ENCODE data around the gene SHANK2.

Gene SHANK2

GRCh38 chr11:71284525-71285092 lies 32.2 kb upstream of the SHANK2 start:
- H3K4me3 ChIP-seq (ENCODE audit: low read length), result peak overlapping the region; percentile 53

GRCh38 chr11:71283971-71284441 lies 31.6 kb upstream of the SHANK2 start:
- H3K27ac ChIP-seq (ENCODE audit: low read depth, low read length), result no peak overlapping the region
- H3K4me1 ChIP-seq (ENCODE audit: control insufficient read depth, insufficient read depth, low read length), result no peaks in the 10 kb centered on the region
- peak overlapping the region; percentile 53 for H3K4me3 ChIP-seq (ENCODE audit: low read length)
- H3K36me3 ChIP-seq (ENCODE audit: control insufficient read depth, insufficient read depth, low read length), result no peaks in the 10 kb centered on the region
- peaks cover 3% of the 10 kb centered on the region for H3K27me3 ChIP-seq (ENCODE audit: control insufficient read depth, insufficient read depth, low read length)
- peak overlapping the region; percentile 32 for H3K9ac ChIP-seq (ENCODE audit: low read length)

More at GRCh38 chr11:71284525-71285092, 32.2 kb upstream of the SHANK2 start:
- Histone ChIP-seq H3K9ac (ENCODE audit: low read length) (no peak overlapping the region), H3K27ac (ENCODE audit: low read depth, low read length) (no peak overlapping the region), H3K4me1 (ENCODE audit: control insufficient read depth, insufficient read depth, low read length) (no peaks in the 10 kb centered on the region), H3K27me3 (ENCODE audit: control insufficient read depth, insufficient read depth, low read length) (peaks cover 3% of the 10 kb centered on the region), H3K36me3 (ENCODE audit: control insufficient read depth, insufficient read depth, low read length) (no peaks in the 10 kb centered on the region)

- Histone ChIP-seq H3K27ac (ENCODE audit: low read depth, low read length) (no peak overlapping the region), H3K27me3 (ENCODE audit: control insufficient read depth, insufficient read depth, low read length) (peaks cover 3% of the 10 kb centered on the region), H3K36me3 (ENCODE audit: control insufficient read depth, insufficient read depth, low read length) (no peaks in the 10 kb centered on the region), H3K4me3 (ENCODE audit: low read length) (no peak overlapping the region), H3K9ac (ENCODE audit: low read length) (no peak overlapping the region), H3K4me1 (ENCODE audit: control insufficient read depth, insufficient read depth, low read length) (no peaks in the 10 kb centered on the region)
Observed at GRCh38 chr11:71282581-71283351, 30.4 kb upstream of the SHANK2 start.

GRCh38 chr11:71281831-71282230 lies 29.5 kb upstream of the SHANK2 start:
- H3K27ac ChIP-seq (ENCODE audit: low read depth, low read length), result no peak overlapping the region
- H3K4me1 ChIP-seq (ENCODE audit: control insufficient read depth, insufficient read depth, low read length), result no peaks in the 10 kb centered on the region
- no peak overlapping the region for H3K9ac ChIP-seq (ENCODE audit: low read length)
- H3K36me3 ChIP-seq (ENCODE audit: control insufficient read depth, insufficient read depth, low read length), result no peaks in the 10 kb centered on the region
- H3K27me3 ChIP-seq (ENCODE audit: control insufficient read depth, insufficient read depth, low read length), result peaks cover 3% of the 10 kb centered on the region
- H3K4me3 ChIP-seq (ENCODE audit: low read length), result no peak overlapping the region

- Histone ChIP-seq H3K27ac (ENCODE audit: low read depth, low read length) (no peak overlapping the region), H3K4me1 (ENCODE audit: control insufficient read depth, insufficient read depth, low read length) (no peaks in the 10 kb centered on the region), H3K27me3 (ENCODE audit: control insufficient read depth, insufficient read depth, low read length) (no peaks in the 10 kb centered on the region)
Observed at GRCh38 chr11:71281204-71281603, 28.8 kb upstream of the SHANK2 start.

GRCh38 chr11:71279916-71280645 lies 27.7 kb upstream of the SHANK2 start:
- H3K4me3 ChIP-seq (ENCODE audit: low read length), result no peak overlapping the region

More at GRCh38 chr11:71281204-71281603, 28.8 kb upstream of the SHANK2 start:
- Histone ChIP-seq H3K4me3 (ENCODE audit: low read length) (no peak overlapping the region), H3K36me3 (ENCODE audit: control insufficient read depth, insufficient read depth, low read length) (no peaks in the 10 kb centered on the region), H3K9ac (ENCODE audit: low read length) (no peak overlapping the region)

GRCh38 chr11:71272161-71272560 lies 19.8 kb upstream of the SHANK2 start:
- Histone ChIP-seq H3K27ac (ENCODE audit: low read depth, low read length) (no peak overlapping the region), H3K36me3 (ENCODE audit: control insufficient read depth, insufficient read depth, low read length) (no peaks in the 10 kb centered on the region), H3K4me1 (ENCODE audit: control insufficient read depth, insufficient read depth, low read length) (no peaks in the 10 kb centered on the region), H3K27me3 (ENCODE audit: control insufficient read depth, insufficient read depth, low read length) (no peaks in the 10 kb centered on the region), H3K9ac (ENCODE audit: low read length) (no peak overlapping the region), H3K4me3 (ENCODE audit: low read length) (no peak overlapping the region)

More at GRCh38 chr11:71279916-71280645, 27.7 kb upstream of the SHANK2 start:
- Histone ChIP-seq H3K4me1 (ENCODE audit: control insufficient read depth, insufficient read depth, low read length) (no peaks in the 10 kb centered on the region), H3K36me3 (ENCODE audit: control insufficient read depth, insufficient read depth, low read length) (no peaks in the 10 kb centered on the region), H3K9ac (ENCODE audit: low read length) (no peak overlapping the region), H3K27me3 (ENCODE audit: control insufficient read depth, insufficient read depth, low read length) (no peaks in the 10 kb centered on the region), H3K27ac (ENCODE audit: low read depth, low read length) (no peak overlapping the region)

GRCh38 chr11:71269603-71270511 lies 17.5 kb upstream of the SHANK2 start:
- H3K4me1 ChIP-seq (ENCODE audit: control insufficient read depth, insufficient read depth, low read length), result peaks cover 3% of the 10 kb centered on the region
- H3K27ac ChIP-seq (ENCODE audit: low read depth, low read length), result no peak overlapping the region
- H3K9ac ChIP-seq (ENCODE audit: low read length), result no peak overlapping the region
- no peaks in the 10 kb centered on the region for H3K36me3 ChIP-seq (ENCODE audit: control insufficient read depth, insufficient read depth, low read length)
- H3K27me3 ChIP-seq (ENCODE audit: control insufficient read depth, insufficient read depth, low read length), result no peaks in the 10 kb centered on the region
- no peak overlapping the region for H3K4me3 ChIP-seq (ENCODE audit: low read length)

- Histone ChIP-seq H3K27ac (ENCODE audit: low read depth, low read length) (no peak overlapping the region), H3K4me1 (ENCODE audit: control insufficient read depth, insufficient read depth, low read length) (peaks cover 3% of the 10 kb centered on the region), H3K9ac (ENCODE audit: low read length) (no peak overlapping the region), H3K4me3 (ENCODE audit: low read length) (no peak overlapping the region), H3K36me3 (ENCODE audit: control insufficient read depth, insufficient read depth, low read length) (no peaks in the 10 kb centered on the region), H3K27me3 (ENCODE audit: control insufficient read depth, insufficient read depth, low read length) (no peaks in the 10 kb centered on the region)
Observed at GRCh38 chr11:71268706-71269321, 16.4 kb upstream of the SHANK2 start.

GRCh38 chr11:71267807-71268421 lies 15.5 kb upstream of the SHANK2 start:
- Histone ChIP-seq H3K4me3 (ENCODE audit: low read length) (no peak overlapping the region), H3K36me3 (ENCODE audit: control insufficient read depth, insufficient read depth, low read length) (no peaks in the 10 kb centered on the region), H3K4me1 (ENCODE audit: control insufficient read depth, insufficient read depth, low read length) (peaks cover 3% of the 10 kb centered on the region), H3K27ac (ENCODE audit: low read depth, low read length) (no peak overlapping the region), H3K27me3 (ENCODE audit: control insufficient read depth, insufficient read depth, low read length) (no peaks in the 10 kb centered on the region), H3K9ac (ENCODE audit: low read length) (no peak overlapping the region)

GRCh38 chr11:71266114-71266833 lies 13.9 kb upstream of the SHANK2 start:
- Histone ChIP-seq H3K27ac (ENCODE audit: low read depth, low read length) (no peak overlapping the region), H3K9ac (ENCODE audit: low read length) (no peak overlapping the region), H3K4me1 (ENCODE audit: control insufficient read depth, insufficient read depth, low read length) (peaks cover 3% of the 10 kb centered on the region)

More at GRCh38 chr11:71266114-71266833, 13.9 kb upstream of the SHANK2 start:
- no peaks in the 10 kb centered on the region for H3K27me3 ChIP-seq (ENCODE audit: control insufficient read depth, insufficient read depth, low read length)
- no peak overlapping the region for H3K4me3 ChIP-seq (ENCODE audit: low read length)
- H3K36me3 ChIP-seq (ENCODE audit: control insufficient read depth, insufficient read depth, low read length), result no peaks in the 10 kb centered on the region
